HG02642 (cell line): ENCODE results near the gene UNC5C.

Experiments used
- ATAC-seq: cut with Tn5 transposase; IDR thresholded peaks from one replicate; pipeline ENCODE4 v1.9.1; 2021; ENCODE audit warnings: mild to moderate bottlenecking; ENCODE audit not compliant: unreplicated experiment, poor library complexity

Gene UNC5C

DNA sequence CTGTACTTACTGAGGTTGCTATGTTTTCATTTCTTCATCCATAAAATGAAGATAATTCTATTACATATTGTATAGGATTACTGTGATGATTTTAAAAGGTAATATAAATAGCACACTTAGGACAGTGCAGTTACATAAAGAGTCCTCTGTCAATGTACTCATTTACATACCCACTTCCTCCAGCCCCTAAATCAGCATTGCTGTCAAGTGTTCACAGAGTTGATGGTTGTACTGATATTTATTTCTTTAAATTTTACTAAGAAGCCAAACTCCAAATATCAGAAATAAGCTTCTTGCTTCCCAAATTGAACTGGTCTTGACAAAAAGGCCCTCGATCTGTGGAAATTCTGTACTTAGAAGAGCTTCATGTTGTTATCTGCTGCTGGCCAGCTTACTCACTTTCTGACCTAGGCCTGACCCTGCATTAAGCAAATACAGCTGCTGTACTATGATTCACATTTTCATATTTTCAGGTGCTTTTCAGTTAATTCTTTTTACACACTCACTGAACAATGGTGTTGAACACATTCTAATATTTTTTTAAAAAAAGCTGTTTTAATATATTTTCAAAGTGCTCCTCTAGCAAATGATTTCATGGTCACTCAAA, 259.6 kb downstream of the UNC5C start:
- ATAC-seq: peak; percentile 78

GRCh38 chr4:95288552-95288951, 260.2 kb downstream of the UNC5C start:
- no peak for ATAC-seq

GRCh38 chr4:95285797-95286196, 263.0 kb downstream of the UNC5C start:
- no peak for ATAC-seq

GRCh38 chr4:95284655-95285054, 264.1 kb downstream of the UNC5C start:
- no peak for ATAC-seq

GRCh38 chr4:95283320-95283719, 265.5 kb downstream of the UNC5C start:
- ATAC-seq: no peak

DNA sequence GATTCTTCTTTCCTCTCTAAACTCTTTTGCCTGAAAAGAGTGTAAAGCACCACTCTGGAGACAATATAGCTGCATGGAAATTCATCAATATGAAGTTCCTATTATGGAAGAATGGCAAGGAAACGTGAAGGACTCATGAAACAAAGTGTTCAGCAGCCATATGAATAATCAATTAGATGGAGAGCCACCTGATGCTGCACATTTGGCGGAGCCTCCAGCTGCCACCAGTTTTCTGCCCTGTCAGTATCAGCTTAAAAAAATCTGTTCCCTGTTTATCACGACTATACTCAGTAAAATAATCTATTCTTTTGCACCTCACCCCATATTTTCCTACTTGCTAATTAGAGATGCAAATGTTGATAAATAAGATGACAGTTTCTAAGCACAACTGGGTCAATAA, 276.0 kb downstream of the UNC5C start:
- no peak for ATAC-seq

DNA sequence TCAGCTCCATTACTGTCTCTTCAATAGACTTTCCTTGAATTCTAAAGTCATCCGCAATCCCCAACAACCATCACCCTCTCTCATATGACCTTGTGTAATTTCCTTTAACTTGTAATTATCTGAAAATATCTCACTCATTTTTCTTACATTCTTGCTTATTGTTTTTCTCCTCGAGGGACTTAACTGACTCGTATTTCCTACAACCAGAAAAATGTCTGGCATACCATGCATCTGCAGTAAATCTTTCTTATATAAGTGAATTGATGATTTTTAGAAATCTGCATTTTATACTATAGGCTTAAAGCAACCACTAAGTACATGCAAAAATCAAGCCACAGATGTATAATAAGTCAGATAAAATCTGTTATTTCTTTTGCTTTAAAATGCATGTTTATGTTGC, 276.7 kb downstream of the UNC5C start:
- ATAC-seq: no peak

DNA sequence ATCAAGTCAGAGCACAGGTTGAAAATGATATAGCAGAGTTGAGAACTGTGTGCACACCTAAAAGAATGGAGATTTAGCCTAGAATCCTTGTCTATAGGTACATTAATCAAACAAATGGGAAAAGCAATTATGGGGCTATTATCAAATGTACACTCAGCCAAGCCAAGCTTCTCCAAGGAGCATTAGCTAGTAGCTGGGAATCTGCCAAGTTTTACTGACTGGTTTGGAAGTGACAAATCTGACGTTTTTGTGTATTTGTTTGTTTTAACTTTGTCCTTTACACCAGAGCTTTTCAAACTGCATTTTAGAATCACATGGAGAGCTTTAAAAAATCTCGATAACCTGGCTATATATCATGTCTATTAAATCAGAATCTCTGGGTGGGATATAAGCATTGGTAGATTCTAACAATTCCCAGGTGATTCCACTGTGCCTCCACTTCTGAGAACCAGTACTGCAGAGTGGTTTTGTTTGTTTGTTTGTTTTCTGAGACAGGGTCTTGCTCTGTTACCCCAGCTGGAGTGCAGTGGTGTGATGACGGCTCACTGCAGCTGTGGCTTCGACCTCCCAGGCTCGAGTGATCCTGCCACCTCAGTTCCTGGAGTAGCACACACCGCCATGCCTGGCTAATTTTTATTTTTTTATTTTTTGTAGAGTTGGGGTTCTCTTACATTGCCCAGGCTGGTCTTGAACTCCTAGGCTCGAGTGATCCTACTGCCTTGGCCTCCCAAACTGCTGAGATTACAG, 279.8 kb downstream of the UNC5C start:
- no peak for ATAC-seq

DNA sequence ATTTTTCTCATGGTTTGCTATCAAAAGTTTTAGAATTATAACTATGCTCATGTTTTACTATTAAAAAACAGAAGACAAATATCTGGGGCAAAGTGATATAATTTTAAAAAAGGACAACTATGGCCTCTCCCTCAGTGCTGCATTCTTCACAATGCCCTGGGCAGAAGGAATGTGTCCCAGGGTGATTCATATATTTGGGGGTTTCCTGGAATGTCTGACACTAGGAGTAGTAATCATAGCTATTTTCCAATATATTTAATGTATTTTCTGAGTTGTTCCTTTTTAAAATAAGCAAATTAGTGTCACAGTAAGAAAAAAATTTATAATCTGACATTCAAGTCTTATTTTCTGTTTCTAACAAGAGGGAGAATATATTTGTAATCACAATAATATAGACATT, 281.7 kb downstream of the UNC5C start:
- ATAC-seq: no peak

- ATAC-seq: no peak
These were observed 282.7 kb downstream of the UNC5C start for GRCh38 chr4:95265814-95266740.

- ATAC-seq: no peak
These were observed 283.9 kb downstream of the UNC5C start for GRCh38 chr4:95264843-95265242.

DNA sequence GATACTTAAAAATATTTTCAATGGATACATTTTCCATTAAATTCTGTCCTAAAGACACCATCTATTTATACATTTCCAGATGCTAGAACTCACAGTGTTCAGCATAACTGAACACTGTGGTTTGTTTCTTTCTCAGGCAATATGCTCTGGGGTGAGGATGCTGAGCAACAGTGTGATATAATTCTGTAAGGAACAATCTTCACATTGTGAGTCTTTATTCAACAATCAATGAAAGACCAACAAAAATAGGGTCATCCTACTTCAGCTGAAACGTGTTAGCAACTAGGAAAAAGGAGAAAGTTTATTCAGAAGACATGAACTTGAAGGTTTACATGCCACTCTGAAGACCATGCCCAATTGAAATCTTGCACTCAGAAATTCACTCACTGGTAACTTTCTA, 284.8 kb downstream of the UNC5C start:
- no peak for ATAC-seq

DNA sequence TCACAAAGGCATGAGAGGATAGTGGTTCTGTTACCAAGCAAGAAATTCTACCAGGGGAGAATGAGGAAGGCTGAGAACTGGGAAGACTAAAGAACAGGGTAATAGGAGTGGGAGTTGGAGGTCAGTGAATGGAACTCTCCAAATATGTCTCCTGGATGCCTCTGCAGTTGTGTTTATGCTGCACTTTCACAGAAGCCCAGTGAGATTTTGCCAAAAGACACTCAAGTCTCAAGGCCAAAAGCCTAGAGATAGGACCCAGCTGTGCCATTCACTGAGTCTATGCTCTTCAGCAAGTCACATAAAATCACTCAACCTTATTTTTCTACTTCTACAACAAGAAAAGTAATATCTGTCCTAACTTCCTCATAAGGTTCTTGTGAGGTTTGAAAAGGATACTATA, 285.4 kb downstream of the UNC5C start:
- no peak for ATAC-seq

- no peak for ATAC-seq
These were observed 292.5 kb downstream of the UNC5C start for GRCh38 chr4:95256108-95256835.

DNA sequence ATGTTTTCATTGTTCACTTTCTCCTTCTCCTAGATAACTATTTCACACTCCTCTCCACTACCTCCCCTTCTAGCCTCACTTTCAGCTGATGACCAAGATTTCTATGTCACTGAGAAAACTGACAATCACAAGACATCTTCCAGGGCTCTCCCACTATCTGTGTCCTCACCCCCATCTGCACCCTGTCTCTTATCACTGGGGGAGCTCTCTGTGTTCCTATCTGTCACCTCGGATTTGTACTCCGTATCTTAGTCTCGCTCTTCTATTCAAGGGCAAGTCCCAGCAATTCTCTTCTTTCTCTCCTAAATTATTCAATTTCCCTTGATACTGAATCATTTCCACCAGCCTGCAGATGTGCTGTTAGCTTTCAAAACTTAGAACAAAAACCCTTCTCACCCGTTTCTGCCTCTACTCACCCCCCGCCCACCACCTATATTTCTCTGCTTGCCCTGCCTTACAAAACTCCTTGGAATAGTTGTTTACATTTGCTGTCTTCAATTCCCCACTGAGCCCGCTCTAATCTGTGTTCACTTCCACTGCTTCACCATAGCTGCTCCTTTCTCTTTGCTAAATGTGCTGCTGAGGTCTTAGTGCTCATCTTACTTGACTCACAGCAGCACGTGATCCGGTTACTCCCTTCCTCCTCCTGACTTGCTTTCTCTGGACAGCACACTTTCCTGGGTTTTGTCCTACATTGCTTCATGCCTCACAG, 293.2 kb downstream of the UNC5C start:
- ATAC-seq: no peak

DNA sequence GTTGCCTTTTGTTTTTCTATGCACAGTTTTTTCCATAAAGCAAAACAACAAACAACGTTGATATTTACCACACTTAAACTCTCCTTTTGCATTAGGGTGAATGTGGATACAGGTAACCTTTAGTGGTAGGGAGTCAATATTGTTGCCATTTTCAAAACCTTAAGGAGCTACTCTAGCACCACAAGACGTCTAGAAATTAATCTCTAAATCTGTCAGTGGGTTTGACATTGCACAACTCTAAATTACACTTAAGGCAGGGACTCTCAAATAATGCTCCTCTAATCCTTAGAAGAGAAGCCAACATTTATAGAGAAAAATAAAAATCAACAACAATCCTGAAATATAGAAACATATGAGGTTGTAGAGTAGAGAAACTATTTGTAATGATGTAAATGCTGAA, 297.2 kb downstream of the UNC5C start:
- ATAC-seq: no peak

GRCh38 chr4:95250544-95251137, 298.1 kb downstream of the UNC5C start:
- ATAC-seq: no peak

GRCh38 chr4:95249426-95250021, 299.2 kb downstream of the UNC5C start:
- ATAC-seq: no peak
